ENCODE data around the gene CABP4.

The CABP4 gene

DNA sequence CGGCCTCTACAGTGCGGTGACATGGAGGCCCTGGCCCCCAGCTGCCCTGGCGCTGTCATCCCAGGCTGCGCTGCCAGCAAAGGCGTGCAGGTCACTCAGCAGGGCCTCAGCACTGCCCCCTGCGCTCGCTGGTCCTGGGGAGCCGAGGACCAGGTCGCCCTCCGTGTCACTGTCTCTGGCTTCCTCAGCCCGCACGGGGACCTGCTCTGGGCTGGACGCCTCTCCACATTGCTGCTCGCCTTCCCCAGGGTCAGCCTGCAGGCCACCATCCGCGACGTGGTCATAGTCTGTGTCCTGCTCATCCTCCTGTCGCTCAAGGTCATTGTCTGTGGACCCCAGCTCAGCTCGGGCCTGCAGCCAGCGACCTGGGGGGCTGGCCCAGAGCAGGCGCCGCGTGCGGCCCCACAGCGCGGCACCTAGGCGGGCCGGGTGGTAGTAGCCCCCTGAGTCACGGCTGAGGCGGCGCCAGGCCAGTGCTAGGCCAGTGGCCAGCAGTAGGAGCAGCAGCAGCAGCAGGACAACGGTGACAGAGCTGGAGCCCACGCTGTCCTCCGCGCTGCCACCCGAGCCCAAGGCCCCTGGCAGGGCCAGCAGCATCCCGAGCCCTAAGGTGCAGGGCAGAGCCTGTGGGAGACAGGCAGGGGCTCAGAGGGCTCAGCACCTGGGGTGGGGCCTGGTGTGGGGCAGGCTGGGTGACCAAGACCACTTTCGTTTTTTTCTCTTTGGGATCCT is 19.3 kb upstream of the CABP4 start:
- DNase-seq (ENCODE audit: low spot score), result no peak

DNA sequence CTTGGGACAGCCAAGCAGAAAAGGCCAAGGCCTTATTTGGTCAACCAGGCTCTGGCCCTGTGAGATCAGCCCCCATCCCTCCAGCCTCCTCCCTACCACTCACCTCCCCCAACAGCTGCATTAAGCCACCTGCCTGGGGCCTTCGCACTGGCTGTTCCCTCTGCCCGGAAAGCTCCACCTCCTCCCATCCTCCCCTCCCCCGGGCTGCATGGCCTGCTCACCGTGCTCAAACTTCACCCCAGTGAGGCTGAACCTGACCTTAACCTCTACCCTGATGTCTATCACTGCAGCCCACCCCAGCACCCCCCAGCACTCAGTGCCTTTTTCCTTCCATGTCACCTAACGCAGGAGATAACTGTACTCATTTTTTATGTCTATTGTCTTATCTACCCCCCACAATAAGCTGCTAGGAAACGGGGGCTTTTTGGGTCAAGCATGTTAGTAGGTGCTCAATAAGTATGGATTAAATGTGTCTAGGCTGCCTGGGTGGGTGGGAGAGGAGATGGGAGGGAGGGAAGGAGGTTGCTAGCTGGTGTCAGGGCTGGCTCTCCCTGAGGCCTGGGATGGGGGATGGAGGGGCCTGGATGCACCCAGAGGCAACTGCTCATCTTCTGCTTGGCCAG is 18.6 kb upstream of the CABP4 start:
- no peak for DNase-seq (ENCODE audit: low spot score)

DNA sequence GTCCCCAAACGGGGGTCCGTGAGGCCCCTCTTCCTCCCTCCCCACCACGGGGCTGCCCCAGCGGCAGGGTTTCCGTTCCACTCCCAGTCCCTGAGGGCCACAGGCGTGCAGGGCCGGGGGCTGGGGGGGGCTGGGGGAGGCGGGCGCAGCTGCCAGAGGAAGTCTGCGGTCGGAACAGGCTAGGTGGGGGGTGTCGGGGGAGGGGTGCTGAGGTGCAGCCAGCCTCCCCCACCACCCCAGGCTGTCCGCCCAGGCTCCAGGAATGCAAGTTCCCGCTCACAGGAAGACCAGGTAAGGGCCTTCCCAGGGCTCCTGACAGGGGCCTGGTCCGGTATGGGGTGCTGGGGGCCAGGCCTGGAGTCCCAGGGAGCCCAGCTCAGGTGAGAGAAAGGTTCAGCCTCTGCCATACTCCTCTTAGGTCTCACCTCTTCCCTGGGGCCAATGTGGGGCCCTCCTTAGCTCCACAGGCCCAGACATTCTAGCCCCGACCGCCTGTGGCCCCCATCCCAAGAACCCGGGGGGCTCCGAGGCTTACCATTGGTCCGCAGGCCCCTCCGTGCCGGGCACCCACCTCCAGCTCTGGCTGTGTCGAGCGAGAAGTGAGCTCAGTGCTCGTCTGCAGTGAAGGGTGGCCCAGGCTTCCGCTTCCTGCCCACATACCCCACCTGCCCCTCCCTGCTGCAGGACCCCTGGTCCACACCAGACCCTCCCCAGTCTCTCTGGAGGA is 17.9 kb upstream of the CABP4 start, which contains the start of gene PTPRCAP:
PTPRCAP (minus strand) TSS at position 601 of the 727 bp plus-strand sequence; CDS start at position 538, 63 bp downstream.
- DNase-seq (ENCODE audit: low spot score), result no peak

DNA sequence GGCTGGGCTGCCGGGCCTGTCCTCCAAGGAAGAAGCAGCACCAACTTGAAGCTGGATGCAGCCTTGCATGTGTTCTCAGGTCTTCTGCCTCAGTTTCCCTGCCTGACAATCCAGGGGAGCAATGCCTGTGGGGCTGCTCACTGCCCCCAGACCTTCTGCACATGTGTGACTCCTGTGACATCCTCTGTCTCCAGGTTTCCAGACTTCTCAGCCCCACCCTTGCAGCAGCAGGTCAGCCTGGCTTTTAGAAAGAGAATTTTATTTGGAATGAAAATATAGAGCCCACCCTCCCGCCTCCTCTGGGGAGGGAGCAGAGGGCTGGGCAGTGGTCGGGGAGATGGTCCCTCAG is 17.4 kb upstream of the CABP4 start:
- DNase-seq (ENCODE audit: low spot score), result no peak

DNA sequence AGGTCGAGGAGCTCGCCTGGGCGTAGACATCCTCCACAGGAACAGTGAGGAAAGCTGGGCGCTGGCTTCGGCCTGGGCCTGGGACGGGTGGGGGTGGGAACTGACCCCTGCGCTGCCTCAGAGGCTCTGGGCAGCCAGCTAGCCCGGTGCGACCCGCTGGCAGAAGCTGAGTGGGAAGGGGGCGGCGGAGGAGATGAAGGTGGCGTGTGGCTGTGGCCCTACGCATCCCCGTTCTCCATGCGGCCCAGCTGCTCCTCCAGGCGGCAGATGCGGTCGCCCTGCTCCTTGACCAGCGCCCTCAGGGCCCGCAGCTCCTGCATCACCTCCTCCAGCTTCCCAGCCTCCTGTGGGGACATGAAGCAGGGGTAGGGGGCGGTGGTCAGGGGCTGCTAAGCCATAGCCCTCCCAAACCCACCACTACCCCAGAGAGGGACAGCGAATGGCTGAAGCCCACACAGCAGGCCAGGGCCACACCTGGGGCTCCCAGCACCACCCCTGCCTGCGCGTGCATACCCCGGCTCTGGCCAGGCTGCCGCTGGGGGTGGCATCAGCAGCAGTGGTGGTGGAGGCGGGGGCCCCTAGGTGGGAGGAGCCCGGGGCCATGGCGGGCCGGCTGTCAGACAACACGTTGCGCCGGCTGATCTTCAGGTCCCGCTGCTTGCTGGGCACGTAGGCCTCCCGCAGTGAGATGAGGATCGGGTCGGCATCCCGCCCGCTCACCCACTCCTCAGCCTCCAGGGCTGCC is 16.8 kb upstream of the CABP4 start:
- DNase-seq (ENCODE audit: low spot score), result no peak

DNA sequence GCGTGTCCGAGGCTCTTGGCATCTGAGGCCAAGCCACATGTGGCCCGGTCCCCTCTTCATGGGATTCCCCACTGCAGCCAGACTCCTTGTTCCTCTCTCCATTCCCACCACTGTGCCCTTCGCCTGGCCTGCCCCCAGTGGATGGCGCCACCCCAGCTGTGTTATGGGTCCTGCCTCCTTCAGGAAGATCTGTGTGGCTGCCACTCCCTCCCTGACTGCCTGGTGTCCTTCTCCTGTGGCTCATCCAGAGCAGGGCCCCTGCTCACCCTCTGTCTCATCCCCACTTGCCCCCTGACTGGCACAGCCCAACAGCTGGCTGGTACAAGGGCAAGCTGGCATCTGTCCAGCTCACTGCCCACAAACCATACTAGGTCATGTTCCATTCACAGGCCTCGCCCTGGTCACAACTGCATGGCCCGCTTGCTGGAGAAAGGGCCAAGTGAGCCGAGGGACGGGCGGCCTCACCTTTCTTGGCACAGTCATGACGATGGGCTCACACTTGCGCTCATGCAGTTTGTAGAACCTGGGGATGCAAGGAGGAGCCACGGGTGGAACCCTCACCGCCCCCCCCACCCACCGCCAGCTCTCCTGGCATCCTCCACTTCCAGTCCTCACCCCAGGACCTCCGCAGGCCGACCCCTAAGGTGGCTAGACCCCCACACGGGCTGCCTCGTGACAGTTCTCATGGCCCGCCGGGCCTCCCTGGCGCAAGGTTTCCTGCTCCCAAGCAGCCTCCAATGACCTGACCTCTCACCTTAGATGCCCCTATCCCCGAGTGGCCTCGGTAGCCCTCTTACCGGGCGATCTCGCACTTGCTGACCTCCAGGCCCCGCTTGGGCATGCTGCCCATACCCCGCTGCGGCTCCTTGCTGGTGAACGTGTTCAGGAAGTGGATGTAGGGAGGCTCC is 15.6 kb upstream of the CABP4 start:
- DNase-seq (ENCODE audit: low spot score), result peak; percentile 59

DNA sequence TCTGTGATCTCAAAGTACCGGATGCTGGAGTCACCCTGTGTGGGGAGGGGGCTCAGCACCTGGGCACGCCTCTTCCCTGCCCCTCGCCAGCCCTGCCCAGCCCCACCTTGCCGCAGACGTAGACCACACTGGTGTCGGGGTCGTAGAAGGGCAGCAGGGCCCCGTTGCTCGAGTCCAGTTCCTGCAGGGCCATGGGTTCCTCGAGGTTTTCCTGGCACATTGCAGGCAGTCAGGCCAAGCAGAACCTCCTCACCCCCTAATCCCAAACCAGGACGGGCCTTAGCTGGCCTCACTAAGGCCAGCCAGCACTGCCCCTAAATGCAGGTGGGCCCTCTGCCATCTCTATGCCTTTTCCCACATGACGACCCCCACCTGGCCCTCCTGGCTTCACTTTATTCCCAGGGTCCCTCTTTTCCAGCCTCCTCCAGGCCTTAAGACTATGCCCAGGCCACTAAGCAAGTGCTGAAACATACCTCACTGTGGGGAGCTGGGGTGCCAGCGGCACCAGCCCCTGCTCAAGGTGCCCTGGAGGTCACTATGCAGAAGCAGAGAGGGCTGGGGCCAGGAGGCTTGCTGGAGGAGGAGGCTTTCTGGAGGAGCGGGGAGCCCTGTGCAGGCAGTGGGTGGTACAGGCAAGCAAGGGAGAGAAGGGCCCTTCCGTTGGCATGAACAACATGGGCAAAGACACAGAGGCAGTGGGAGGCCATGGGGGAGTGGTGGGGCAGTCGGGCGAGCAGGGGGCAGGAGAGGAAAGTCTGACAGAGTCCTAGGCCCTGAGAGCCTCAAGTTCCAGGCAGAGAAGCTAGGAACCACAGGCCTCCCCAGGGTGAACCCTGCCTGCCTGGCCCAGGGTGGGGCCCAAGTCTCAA is 14.7 kb upstream of the CABP4 start:
- no peak for DNase-seq (ENCODE audit: low spot score)

DNA sequence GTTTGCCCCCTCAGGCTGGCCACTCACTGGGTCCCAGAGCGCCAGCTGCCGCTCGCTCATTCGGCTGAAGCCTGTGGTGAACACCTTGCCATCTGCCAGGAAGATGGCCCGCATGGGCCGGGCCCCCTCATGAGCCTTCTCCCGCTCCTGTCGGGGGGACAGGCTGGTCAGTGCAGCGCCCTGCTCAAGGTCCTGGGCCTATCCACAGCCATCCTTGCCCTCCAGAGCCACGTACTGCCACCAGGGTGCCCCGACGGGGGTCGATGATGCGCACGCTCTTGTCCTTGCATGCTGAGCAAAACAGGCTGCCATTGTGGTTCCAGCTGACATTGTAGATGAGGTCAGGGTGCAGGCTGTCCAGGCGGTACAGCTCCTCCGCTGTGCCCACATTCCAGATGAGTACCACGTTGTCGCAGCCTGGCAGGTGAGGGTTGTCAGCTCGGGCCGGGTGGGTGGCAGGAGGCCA is 14.0 kb upstream of the CABP4 start:
- DNase-seq (ENCODE audit: low spot score), result no peak

DNA sequence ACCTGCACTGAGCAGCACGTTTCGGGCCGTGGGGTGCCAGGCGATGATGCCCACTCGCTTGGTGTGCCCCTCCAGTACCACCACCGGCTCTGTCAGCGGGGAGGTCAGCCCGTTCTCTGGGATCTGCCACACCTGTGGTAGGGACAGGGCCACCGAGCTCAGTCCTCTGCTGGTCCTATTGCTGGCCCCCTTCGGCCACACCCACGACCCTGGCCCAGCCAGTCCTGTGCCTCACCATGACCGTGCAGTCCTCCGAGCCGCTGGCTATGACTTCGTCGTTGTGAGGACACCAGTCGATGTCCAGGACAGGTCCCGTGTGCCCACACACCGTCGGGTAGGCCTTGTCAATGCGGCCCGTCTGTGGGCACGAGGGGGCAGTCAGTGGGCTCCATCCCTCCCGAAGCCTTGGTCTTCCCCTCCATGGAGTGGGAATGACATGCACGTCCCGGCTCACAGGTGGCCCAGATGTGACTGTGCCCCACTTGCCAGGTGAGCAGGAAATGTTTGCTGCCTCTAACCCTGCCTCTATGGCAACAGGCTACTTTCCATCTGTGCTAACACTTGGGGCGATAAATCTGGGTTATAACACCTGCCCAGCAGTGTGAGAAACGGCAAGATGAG is 13.3 kb upstream of the CABP4 start:
- no peak for DNase-seq (ENCODE audit: low spot score)

DNA sequence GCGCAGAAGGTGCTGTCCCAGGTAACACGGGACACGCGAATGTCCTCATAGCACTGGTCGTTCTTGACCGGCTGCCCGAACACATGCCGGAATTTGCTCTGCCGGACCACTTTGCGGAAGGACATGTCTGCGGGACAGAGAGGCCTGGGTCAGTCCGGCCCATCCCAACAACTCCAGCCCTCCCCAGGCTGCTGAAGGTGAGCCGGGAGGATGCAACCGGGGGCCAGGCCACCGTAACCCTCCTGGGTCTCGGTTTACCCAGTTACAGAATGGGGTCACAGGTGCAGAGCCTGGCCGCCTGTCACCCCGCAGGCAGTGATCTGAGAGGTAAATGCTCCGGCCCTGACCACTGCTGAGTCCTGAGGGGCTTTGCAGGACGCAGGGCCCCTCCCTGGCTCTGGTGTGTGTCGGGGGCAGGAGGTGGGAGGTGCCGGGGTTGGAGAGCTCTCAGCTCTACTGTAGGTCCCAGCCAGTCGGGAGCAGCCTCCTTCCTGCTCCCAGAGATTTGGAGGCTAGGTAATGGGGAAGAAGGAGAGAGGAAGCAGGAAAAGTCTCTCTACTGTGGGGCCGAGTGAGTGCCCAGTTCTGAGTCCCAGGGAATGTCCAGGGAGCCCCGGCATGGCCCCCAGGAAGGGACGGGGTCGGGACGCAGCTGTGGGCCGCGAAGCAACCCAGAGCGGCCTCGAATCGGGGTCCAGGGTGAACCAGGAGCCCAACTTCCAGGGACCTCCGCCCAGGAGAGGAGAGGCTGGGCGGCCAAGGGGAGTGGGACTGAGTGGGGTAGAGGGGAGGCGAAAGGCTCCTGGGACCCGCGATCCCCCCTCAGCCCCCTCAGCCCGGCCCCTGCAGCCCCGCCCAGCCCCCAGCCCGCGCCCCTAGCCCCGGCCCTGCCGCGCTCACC is 12.4 kb upstream of the CABP4 start:
- peak; percentile 37 for DNase-seq (ENCODE audit: low spot score)

DNA sequence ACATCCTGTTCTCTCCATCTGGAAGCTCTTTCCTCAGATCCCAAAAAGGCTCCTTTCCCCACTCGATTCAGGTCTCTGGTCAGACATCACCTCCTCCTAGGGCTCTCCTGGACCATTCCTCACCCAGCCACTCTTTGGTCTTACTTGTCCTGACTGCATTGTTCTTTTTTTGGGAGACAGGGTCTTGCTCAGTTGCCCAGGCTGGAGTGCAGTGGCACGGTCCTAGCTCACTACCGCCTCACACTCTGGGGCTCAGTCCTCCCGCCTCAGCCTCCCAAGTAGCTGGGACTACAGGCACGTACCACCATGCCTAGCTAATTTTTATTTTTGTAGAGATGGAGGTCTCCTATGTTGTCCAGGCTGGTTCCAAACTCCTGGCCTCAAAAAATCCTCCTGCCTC is 9.6 kb upstream of the CABP4 start:
- DNase-seq (ENCODE audit: low spot score), result no peak

DNA sequence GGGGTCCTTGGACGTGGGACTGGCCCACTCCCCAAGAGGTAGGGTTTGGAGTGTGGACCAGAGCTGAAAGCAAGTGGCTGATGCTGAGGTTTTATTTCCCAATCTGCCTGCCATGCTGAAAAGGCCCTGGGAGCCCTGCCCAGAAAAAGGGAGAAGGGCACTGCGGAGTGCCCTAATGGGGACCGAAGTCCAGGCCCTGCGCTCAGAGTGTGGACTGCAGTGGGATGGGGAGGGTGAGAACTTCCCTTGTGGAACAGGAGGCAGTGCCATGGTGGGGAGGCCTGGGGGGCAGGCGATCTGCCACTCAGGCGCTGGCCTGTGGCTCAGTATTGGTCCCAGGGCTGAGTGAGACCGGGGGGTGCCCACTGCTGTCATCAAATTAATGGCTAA is 6.9 kb upstream of the CABP4 start:
- DNase-seq (ENCODE audit: low spot score), result no peak

DNA sequence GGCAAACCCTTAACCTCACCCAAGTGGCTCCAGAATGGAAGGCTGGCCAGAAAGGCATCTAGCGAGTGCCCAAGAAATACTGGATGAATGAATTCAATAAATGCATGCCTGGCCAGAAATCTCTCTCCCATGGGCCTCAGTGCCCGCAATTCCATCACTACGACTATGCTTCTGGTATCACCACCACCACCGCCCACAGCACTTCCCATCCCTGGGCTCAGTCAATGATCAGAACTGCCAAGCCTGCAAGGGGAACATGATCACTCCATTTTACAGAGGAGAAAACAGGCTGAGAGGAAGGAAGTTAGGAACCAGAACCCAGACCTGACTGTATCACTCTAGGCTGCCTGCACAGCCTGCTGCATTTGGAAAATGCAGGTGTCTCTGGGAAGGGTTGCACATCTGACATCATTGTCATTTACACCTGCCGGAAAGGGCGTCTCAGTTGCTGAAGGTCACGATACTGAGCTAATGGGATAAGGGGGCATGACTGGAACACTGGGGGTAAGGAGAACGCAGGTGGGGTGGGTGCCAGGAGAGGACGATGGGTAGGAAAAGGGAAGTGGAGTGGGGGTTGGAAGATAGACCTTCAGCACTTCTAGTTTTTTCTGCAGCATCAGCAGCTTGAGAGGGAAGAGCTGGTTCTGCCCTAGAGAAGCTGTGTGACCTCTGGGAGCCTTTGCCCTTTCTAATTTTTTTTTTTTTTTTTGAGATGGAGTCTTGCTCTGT is 5.9 kb upstream of the CABP4 start:
- no peak for DNase-seq (ENCODE audit: low spot score)

DNA sequence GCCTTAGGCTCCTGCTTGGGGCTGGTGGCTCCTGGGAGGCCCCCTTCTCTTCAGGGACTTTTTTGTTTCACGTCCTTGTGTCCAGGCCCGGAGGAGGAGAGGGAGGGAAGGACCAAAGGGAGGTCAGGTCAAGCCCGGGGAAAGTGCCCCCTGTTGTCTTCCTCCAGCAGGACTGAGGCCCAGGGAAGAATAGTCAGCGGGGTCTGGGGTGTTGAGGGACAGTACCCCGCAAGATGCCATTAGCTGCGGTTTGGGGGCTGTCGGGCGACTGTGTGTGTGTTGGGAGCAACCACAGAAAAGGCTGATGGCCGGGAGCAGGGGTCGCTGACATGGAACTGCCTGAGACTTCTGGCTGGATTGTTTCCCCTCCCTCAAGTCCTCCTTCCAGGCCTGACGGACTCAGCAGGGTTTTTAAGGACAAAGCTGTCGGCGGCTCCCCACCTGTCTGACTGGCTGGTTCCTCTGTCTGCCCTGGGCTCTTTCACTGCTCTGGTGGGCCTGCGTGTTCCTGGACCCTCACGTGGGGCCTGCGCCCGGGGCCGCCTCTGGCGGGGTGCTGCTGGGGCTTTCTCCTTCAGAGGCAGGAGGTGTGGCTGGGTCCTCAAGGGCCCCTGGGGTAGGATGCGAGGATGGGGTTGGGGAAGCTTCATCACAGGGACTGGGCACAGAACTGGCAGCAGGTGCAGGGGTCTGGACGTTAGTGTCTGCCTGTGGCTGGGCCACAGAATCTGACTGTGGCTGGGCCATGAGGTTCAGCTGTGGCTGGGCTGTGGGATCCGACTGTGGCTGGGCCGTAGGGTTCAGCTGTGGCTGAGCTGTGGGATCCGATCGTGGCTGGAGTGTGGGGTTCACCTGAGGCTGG is 4.1 kb upstream of the CABP4 start:
- no peak for DNase-seq (ENCODE audit: low spot score)

DNA sequence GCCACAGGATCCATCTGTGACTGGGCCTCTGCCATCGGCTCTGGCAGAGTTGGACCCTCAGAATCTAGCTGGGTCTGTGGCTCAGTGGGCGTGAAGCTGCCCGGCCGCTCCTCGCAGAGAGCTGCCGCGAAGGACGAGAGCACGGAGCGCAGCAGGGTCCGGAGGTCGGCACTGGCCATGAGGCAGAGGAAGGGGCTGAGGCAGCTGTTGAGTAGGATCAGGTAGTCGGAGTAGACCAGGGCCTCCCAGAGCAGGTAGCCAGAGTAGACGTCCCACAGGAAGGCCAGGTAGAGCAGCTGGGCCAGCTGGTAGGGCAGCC is 3.5 kb upstream of the CABP4 start:
- DNase-seq (ENCODE audit: low spot score), result no peak

DNA sequence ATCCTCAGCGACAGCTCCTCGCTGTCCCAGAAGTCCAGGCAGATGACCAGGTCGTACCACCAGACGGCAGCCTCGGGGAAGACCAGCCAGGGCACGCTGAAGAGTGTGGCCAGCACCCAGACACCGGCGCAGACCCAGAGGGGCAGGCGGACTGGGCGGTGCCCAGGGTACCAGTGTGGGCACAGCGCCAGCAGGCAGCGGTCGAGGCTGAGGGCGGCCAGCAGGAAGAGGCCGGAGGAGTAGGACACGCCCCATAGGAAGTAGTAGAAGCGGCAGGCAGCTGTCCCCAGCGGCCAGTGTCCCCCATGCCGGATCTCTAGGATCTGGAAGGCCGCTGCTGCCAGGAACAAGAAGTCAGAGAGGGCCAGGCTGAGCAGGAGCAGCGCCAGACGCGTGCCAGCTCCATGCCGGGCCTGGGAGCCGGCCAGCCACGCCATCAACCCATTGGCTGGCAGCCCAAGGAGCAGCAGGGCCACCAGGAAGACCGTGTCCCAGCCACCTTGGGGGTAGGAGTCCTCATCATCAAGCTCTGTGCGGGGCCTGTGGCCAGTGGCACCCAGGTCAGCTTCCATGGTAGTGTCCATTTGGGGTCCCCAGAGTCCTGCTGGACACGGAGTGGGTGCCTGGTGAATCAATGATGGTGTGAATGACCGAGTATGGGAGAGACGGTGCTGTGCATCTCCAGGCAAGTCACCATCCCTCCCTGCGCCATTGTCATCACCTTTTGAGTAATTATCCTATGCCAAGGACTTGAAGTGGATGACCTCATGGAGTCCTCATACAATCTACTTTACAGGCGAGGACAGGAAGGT is 2.8 kb upstream of the CABP4 start, which contains the start of gene GPR152:
GPR152 (minus strand) TSS at position 589 of the 812 bp plus-strand sequence; CDS start at position 584, 5 bp downstream.
- DNase-seq (ENCODE audit: low spot score), result no peak
